ENCODE measurements around the gene ITPKB.

The ITPKB gene

GRCh38 chr1:226637147-226637935, 101.7 kb downstream of the ITPKB start:
- DNase-seq (ENCODE audit: low read depth): no peak

DNA sequence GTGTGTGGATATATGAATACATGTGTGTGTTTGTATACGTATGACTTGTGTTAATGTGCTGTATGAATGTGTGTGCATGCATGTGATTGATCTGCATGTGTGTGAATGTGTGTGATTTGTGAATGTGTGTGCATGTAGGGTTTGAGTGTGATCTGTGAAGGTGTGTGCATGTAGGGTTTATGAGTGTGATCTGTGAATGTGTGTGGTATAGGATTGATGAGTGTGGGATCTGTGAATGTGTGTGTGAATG, 102.3 kb downstream of the ITPKB start:
- DNase-seq (ENCODE audit: low read depth): no peak

DNA sequence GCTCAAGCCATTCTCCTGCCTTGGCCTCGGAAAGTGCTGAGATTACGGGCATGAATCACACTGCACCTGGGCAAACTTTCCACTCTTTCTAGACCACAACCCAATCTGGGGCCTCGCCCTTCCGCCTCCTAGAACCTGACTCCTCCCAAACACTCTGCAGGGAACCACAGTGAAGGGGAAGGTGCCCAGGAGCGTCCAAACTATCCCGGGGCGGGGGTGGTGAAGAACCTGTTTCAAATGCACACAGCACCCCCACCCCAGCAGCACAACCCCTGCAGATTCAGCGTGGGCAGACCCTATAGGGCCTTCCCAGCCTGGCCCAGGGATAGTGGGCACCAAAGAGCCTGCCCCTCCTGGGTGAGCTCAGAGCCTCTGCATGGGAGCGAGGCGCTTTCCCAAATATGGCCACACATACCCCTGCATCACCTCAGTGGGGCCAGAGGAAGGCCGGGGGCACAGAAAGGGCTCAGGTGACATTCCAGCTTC, 103.6 kb downstream of the ITPKB start:
- no peak for DNase-seq (ENCODE audit: low read depth)

DNA sequence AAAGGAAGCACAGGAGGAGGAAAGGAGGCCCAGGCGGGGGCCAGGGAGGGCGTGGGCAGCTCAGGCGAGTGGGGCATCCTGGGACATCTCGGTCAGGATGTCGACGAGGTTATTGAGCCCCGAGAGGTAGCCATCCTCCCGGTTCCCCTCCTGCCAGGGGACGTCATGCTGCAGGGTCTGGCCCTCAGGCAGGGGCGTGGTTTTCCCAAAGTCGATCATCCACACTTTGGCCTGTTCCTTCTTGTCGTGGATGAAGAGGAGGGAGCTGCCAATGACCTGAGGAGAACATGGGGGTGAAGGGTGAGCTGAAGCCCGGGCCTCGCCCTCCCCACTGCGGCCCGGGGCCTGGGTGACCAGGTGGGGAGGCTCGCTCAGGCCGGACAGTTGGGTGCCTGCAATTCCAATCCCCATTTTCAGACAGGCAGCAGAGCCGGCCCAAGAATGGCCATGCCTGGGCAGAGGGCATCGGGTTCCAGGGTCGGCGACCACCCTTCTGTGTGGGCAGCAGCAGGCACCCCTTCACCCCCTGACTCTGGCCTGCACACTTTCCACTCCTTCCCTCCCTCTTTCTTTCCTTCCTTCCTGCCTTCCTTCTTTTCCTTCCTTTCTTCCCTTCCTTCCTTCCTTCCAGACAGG, 104.4 kb downstream of the ITPKB start:
- no peak for DNase-seq (ENCODE audit: low read depth)

DNA sequence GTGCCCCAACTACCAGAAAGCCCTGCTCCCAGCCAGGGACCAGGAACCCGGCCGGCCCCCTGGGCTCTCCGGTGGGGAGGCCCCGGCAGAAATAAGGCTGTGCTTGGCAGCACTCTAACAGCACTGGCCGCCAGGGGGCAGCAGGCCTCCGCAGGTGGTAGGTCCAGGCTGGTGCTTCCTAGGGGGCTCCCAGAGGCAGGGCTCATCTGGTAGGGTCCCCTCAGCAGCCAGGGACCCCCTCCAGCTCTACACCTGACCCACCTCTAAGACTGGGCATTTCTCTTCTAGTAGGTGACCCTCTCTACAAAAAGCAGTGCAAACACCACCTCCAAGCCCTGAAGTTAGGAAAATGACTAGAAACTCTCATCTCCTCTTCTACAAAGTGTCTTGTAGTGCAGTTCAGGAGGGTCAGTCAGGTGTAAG, 104.9 kb downstream of the ITPKB start:
- peak; percentile 80 for DNase-seq (ENCODE audit: low read depth)

DNA sequence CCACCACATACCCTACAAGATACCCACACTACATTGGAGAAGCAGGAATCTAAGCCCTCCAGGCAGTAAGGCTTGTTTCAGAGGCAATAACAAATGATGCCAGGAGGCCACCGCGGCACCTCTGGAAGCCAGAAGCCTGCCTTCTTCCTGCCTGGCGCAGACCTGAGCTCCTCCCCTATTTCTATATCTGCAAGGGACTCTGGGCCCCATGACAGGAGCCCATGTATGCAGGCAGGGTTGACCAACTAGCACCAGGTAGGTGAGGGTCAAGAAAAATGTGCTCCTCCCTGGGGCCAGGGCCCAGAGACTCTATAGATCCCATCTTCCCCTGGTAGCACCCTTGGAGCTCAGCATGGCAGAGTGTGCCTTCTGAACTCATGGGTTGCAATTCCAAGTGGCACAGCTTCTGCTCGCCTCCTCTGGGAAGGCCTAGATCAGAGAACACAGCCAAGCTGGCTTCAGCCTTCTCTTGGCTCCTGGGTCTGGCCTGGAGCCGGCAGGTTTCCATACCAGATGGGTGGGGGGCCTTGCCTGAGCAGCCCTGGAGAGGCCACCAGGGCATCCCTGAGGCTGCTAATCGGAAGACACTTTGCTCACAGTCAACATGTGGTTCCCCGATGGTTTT, 105.4 kb downstream of the ITPKB start:
- no peak for DNase-seq (ENCODE audit: low read depth)

GRCh38 chr1:226632922-226633351, 106.1 kb downstream of the ITPKB start:
- no peak for DNase-seq (ENCODE audit: low read depth)

GRCh38 chr1:226632169-226632879, 106.8 kb downstream of the ITPKB start:
- DNase-seq (ENCODE audit: low read depth): no peak

DNA sequence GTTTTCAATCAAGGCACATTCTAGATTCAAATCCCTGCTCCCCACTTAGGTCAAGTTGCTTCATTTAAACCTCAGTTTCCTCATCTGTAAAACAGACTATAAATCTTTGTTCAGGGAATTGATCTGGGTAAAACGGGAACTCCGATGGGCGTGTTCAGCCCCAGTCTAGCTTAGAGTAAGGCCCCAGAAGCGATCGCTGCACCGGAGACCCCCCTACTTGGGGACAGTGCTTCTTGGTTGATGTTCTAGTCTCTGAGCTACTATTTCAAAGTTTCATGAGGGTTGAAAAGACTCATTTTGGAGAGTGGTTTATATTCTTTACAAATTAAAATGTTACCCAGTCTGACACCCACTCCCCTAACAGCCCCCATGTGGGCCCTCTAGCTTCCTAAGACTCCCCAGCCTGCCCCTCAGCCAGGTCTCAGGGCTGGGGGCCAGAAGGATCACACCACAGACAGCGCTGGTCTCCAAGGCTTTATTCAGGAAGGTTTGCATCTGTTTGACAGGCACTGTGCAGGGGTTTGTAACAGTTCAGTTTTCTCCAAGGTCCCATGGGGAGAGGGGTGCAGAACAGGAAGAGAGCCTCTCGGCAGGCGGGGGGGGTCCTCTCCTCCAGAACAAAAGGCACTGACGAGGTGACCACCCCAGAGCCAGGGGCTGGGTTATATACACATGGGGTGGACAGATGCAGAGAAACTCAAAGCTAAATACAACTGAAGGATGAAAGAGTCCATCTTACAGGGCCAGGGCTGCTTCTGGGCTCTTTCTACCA, 107.7 kb downstream of the ITPKB start:
- DNase-seq (ENCODE audit: low read depth): no peak

DNA sequence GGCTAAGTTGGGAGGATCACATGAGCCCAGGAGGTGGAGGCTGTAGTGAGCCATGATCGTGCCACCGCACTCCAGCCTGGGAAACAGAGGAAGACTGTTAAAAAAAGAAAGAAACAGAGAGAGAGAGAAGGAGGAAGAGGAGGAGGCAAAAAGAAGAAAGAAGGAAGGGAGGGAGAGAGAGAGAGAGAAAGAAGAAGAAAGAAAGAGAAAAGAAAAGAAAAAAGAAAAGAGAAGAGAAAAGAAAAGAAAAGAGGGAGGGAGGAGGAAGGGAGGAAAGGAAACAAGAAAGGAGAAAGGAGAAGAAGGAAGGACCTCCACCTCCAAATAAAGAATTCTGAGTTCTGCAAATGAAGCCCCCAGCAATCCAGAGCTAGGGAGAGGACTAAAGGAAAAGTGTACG, 108.5 kb downstream of the ITPKB start:
- DNase-seq (ENCODE audit: low read depth): no peak

- no peak for DNase-seq (ENCODE audit: low read depth)
Measured at GRCh38 chr1:226629896-226630550, 109.1 kb downstream of the ITPKB start.

- no peak for DNase-seq (ENCODE audit: low read depth)
Measured at GRCh38 chr1:226629210-226629895, 109.7 kb downstream of the ITPKB start.

- DNase-seq (ENCODE audit: low read depth): no peak
Measured at GRCh38 chr1:226628612-226629155, 110.4 kb downstream of the ITPKB start.

- DNase-seq (ENCODE audit: low read depth): no peak
Measured at GRCh38 chr1:226627924-226628611, 111.0 kb downstream of the ITPKB start.

GRCh38 chr1:226627050-226627755, 111.9 kb downstream of the ITPKB start:
- no peak for DNase-seq (ENCODE audit: low read depth)

DNA sequence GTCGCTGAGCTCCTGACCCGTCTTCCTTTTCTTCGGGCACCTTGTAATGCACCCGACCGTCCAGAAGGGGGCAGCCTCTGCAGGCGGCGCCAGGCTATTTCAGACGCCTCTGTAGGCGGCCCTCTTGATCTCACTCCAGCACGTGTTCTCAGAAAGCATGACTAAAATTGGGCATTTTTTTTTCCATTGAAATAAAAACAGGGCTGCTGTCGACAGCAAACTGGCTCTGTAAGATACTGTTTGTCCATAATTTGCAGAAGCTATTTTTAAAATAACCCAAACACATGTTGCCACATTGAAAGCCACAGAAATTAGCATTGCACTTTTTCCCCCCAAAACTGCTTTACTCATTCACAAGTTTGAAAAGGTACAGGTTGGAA, 112.5 kb downstream of the ITPKB start:
- DNase-seq (ENCODE audit: low read depth): peak; percentile 66

DNA sequence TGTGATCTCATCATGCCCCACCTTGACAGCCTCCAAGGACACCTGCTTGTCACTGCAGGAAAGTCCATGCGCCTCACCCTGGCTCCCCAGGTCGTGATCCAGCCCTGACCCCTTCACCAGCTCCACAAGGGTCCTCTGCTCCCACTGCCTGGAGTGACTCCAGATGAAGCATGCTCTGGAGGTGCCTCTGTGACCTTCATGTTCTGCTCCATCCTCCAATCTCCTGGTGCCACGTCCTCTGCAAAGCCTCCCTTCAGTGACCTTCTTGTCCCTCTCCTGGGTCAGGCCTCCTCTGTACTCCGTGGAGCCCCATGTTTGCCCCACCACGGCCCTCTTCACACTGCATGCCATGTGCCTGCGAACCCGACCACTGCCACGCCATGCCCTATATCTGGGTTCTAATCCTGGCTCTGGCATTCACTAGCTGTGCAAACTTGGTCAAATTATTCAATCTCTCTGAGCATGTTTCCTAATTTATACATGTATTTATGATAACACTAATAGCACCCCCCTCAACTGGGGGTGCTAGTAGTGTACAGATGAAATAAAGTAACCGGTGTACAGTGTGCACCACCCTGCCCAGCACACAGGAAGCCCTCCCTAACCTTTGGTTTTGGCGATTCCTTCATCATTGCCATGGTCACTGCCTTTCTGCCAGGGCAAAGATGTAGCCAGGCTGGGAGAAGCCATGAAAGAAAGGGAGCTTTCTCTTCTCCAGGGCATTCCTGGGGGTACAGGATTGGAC, 113.1 kb downstream of the ITPKB start:
- no peak for DNase-seq (ENCODE audit: low read depth)

- DNase-seq (ENCODE audit: low read depth): no peak
Measured at GRCh38 chr1:226625326-226625725, 113.8 kb downstream of the ITPKB start.

DNA sequence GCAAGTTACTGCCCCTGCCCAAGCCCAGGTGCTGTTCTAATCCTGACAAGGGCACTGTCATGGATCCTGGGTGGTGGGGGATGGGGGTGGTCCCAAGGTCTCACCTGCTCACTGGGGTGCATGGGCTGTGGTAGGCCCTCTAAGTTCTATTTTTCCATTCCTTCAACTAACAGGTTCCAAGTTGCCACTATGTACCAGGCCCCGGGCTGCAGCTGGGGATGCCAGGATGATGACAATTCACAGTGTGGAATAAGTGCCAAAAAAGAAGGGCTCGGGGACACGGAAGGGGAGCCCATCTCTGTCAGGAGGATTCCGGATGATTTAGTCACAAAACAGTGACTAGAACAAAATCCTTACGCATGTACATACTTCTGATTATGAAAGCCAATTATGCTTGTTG, 114.6 kb downstream of the ITPKB start:
- DNase-seq (ENCODE audit: low read depth): no peak
